GM20431 (cell line): ENCODE results near the gene SMKR1.
"Not testable (repeated sequence)": the region's sequence is repeated elsewhere in the genome, so short reads cannot be mapped to it uniquely, and the experiment has no call there.

Experiments used
- in situ Hi-C: fragments of 300-500 bp; cut with MseI, MboI; formaldehyde crosslinking; loops from one replicate; pipeline ENCODE4 v1.15.0; 2020; ENCODE audit warnings: low sequenced_read_pairs; ENCODE audit not compliant: unreplicated experiment

The SMKR1 gene

DNA sequence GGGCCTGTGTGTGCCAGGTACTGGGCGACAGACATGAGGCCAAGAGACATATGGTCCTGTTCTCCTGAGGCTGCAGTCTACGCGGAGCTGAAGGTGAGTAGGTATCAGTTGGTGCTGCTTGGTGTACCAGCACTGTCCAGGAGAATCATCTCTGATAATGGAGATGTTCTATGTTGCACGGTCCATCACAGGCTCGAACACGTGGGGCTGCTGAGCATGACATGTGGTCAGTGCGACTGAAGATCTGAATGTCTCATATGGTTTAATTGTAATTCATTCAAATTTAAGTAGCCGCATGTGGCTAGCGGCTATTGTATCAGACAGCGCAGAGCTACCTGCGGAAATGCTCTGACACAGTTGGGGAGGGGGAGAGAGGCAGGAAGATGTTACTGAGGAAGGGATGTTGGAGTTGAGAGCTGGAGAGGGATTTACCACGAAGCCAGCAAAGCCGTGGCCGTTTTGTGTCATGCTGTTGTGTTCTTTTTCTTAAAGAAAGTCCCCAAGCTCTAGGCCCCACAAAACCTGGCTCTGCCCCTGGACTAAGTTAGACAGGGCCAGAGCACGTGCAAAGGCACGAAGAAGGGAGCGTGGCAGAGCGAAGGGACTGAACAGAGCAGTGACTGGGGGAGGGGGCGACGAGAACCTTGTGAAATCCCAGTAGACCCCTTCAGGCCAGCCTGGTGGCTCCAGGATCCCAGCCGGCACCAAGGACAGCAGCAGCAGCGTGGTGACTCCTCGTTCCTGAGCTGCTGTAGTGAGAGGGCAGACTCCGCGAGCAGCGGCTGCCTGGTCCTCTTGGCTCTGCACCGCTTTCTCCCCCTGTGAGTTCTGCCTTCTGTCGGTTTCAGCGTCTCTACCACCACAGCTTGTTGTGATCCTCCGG is 20.0 kb downstream of the SMKR1 start:
- in situ Hi-C loops, result no loop called here

DNA sequence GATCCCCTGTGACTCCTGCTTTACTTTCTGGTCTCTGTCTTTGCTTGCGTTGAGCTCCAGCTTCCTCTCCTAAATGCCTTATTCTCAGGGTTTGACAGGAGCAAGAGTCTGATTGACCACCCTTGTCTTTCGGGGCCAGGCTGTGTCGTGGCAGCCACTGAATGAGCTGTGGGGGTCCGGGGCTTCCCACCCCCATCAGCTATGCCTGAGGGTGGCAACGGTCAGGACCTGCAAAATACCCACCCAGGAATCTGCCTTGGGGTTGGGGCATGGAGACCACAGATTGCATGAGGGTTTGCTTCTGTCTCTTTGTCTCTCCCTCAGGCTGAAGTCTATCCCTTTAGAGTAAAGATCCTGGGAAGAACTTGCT is 20.6 kb downstream of the SMKR1 start:
- in situ Hi-C loops, result no loop called here

DNA sequence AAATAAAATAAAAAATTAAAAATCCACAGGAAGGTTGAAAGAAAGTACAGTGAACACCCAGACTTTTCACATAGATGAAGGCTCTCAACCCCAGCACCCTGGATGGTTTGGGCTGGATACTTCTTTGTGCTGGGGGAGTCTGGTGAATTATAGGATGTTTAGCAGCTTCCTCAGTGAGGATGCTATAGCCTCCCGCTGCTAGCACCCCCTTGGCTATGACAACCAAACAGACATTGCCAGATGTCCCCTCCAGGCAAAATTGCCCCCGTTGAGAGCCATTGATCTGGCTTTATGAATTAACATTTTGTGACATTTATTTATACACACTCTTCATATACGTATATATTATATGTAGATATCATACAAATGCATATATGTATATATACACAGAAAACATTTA is 21.6 kb downstream of the SMKR1 start:
- in situ Hi-C loops, result no loop called here

DNA sequence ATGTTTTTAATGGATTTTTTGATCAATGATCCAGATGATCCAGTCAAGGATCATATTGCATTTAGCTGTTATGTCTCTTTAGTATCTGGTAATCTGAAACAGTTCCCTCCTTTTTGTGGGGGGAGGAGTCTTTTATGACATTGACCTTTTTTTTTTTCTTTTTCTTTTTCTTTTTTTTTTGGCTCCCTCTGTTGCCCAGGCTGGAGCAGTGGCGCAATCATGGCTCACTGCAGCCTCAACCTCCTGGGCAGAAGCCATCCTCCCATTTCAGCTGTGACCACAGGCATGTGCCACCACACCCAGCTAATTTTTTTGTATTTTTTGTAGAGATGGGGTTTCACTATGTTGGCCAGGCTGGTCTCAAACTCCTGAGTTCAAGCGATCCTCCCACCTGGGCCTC is 22.1 kb downstream of the SMKR1 start:
- in situ Hi-C loops, result not testable (repeated sequence)

DNA sequence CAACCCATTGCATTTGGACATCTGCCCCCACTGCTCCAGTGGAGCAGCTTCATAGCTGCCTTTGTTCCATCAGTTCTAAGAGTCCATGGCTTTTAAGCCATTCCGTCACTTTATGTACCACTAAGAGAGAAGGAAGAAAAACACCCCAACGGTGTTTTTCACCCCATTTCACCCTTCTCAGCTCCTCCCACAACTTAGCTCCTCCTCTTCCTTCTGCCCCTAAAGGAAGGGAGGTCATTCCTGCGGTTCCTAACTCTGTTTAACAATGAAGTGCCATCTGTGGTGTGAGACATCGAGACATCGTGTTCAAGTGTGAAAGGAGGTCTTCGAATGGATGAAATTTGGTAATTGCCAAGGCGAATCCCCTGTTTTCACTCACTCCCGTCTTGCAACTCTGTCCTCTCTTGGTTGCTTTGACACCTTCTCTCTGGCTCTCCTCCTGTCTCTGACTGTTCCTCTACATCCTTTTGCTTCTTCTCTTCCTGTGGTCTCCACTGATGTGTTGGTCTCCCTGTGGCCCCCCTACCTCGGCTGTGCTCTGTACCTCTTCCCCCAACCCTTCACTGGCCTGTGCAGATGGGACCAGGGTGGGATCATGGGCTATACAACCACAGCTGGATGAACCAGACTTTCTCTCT is 23.0 kb downstream of the SMKR1 start:
- in situ Hi-C loops, result no loop called here

DNA sequence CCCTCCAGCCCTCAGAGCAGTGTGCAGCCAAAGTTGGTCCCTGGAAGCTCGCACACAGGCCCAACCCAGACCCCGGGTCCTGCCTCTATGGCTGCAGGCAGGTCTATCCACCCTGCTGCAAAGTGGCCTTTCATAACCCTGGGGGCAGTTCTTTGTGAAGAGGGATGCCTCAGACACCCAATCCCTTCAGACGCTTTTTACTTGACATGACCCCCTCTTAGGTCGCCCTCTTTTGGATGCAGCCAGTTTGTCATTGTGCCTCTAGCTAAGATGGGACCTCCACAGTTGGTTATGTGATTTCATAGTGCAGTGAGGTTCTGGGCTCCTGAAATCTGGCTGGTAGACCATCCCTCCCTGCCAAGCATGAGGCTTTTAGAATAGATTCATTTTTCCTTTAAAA is 27.3 kb downstream of the SMKR1 start:
- in situ Hi-C loops, result no loop called here

DNA sequence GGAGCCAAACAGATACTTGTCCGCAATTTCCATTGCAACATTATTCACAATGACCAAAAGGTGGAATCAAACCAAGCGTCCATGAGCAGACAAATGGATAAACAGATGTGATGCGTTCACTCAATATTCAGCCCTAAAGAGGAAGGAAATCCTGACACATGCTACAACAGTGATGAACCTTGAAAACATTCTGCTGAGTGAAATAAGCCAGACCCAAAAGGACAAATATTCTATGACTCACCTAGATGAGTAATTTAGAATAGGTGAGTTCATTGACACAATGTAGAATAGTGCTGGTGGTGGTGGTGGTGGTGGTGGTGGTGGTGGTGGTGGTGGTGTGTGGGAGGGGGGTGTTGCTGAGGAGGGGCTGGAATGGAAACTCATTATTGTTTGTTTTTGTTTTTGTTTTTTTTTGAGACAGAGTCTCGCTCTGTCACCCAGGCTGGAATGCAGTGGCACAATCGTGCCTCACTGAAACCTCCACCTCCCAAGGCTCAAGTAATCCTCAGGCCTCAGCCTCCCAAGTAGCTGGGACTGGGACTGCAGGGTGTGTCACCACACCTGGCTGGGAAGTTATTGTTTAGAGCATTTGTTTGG is 28.6 kb downstream of the SMKR1 start:
- in situ Hi-C loops, result no loop called here

DNA sequence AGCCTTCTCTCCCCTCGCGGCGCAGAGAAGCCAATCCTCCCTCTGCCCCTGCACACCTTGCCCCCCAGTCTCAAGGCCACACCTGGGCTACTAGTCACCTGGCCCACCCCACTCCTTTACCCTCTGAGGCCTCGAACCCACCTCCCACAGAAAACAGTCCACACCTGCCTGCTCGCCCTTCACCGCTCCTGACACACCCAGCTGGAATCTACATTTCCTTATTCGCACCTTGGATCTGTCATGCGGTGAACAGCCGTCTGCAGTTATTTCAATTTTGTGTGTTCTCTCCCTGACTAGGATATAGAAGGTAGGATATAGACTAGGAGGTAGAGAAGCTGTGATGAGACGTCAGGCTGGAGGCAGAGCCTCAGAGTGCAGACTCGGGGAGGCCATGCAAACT is 29.4 kb downstream of the SMKR1 start:
- in situ Hi-C loops, result no loop called here

DNA sequence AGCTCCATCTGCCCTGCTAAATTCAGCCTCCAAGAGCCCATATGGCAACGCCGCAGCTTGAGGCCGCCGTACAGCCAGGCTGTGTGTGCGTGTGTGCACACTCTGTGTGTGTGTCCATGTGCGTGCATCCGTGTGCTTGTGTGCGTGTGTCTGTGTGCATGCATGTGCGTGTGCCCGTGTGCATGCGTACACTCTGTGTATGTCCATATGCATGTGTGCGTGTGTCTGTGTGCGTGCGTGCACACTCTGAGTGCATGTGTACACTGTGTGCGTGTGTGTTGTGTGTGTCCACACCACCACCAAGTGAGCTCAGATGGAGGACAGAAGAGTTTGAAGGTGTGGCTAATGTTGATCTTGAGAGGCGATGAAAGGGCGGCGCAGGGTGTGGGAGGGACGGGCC is 30.0 kb downstream of the SMKR1 start:
- in situ Hi-C loops, result no loop called here

DNA sequence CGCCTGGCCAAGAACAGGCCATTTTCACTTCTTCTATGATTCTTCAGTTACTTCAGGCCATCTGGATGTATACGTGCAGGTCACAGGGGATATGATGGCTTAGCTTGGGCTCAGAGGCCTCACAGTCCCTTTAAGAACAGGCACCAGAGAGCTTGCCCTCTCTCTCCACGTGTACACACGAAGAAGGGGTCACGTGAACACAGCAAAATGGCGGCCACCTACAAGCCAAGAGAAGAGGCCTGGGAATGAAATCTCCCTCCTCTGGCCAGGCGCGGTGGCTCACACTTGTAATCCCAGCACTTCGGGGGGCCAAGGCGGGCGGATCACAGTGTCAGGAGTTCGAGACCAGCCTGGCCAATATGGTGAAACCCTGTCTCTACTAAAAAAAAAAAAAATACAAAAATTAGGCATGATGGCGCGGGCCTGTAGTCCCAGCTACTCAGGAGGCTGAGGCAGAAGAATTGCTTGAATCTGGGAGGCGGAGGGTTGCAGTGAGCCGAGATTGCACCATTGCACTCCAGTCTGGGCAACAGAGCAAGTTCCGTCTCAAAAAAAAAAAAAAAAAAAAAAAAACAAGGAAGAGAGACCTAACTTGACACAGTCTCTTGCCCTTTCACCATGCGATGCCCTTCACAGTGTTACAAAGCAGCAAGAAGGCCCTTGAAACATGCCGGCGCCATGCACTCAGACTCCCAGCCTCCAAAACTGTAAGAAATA is 32.4 kb downstream of the SMKR1 start:
- in situ Hi-C loops, result not testable (repeated sequence)

DNA sequence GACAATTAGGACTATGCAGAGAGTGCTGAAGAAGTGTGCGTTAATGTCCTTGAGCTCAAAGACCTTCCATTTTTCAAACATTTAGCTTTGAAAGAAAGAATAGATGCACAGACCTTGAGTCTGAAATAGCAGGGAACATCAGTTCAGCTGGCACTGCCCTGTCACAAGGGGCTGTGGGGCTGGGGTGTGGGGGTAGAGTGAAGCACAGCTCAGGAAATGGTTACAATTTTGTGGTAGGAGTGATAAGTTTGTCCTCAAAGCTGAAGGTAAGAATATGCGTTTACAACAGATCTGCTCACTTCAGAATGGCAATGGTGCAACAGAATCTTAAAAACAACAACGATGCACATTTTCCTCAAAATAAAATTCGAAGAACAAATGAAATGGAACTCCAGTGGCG is 33.6 kb downstream of the SMKR1 start:
- in situ Hi-C loops, result no loop called here

DNA sequence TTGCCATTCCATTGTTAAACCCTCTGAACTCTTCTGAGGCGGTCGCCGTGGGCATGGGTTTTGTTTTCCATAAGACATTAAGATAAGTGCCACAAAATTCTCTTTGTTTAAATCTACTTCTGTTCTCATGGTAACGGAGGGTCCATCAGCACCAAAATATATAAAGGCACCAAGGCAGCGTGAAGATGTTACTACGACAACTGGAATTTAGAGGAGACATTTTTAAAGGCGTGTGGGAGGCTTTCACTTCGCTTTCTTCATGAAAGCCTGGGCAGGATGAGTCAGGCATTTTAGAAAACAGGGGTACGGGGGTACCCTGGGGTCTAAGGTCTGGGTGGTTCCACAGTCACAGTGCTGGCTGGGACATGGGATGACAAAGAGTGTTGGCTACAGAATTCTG is 34.0 kb downstream of the SMKR1 start:
- in situ Hi-C loops, result no loop called here

DNA sequence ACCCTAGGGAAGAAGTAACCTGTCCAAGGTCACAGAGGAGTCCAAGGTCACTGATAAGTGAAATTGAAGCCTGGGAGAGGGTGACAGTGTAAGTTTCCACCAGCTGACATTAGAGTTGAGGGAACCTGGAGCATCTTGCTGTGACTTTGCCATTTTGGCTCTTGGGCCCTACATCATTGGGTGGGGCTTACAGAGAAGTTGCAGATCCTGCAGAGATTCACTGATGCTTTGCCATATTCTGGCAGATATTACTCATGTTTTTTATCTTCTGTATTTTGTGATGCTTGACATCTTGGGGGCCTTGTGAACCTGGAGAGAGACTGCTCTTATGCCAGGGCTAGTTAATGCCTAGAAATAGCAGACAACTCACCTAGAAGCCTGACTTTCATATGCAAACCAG is 36.5 kb downstream of the SMKR1 start:
- in situ Hi-C loops, result no loop called here

DNA sequence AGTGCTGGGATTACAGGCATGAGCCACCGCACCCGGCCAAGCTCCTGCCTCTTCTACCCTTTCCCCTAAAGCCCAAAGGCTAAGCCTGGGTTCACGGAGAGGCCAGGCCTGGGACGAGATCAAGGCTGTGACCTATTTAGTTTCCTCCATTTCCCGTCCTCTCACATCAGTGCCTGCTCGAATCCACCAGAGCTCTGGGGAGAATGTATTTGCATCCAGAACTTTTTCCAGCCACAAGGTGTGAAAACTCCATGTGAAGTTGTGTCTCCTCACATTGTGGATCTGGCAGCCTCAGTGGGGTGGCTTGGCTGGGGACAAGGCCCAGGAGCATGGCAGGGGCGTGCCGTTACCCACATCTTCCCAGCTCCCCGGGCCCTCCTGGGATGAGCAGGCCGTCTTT is 38.0 kb downstream of the SMKR1 start:
- in situ Hi-C loops, result no loop called here

DNA sequence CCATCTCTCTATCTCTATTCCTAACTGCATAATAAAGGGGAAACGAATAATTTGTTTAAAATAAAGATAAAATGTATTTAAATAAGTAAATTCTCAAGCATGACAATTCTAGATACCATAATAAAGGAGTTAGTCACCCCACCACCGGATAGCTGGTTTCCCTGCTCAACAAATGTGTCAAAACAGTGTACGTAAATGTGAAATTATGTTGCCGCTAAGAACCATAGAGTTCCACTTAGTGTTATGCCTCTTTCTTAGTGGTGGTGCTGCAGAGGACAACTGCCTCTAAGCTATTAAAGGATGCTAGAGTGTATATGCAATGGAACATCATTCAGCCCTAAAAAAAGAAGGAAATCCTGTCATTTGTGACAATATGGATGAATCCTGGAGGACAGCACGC is 42.4 kb downstream of the SMKR1 start:
- in situ Hi-C loops, result no loop called here

DNA sequence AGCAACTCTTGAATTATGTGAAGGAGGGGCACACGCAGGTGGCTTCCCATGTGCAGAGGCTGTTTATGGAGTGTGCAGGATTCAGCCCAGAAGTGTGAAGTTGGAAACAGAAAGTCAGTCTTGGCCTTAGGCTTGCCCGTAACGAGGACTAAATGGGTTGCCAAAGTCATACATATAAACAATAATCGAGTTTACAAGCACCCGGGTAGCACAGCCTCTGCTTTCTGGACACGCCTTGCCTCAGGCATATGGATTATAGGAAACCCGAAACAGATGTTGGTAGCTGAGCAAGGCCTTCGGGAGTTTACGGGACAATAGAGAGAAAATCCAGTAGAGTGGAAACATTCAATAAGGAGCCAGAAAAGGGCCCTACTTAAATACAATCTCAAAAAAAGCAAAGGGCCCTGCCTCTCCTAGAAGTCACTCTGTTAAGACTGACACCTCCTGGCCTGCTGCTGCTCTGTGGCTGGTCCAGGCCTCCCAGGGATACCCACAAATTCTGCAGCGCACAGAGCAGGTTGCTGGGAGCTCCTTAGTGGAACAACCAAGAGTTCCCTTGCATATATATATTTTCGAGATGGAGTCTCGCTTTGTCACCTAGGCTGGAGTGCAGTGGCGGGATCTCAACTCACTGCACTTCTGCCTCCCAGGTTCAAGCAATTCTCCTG is 48.5 kb downstream of the SMKR1 start:
- in situ Hi-C loops, result no loop called here

DNA sequence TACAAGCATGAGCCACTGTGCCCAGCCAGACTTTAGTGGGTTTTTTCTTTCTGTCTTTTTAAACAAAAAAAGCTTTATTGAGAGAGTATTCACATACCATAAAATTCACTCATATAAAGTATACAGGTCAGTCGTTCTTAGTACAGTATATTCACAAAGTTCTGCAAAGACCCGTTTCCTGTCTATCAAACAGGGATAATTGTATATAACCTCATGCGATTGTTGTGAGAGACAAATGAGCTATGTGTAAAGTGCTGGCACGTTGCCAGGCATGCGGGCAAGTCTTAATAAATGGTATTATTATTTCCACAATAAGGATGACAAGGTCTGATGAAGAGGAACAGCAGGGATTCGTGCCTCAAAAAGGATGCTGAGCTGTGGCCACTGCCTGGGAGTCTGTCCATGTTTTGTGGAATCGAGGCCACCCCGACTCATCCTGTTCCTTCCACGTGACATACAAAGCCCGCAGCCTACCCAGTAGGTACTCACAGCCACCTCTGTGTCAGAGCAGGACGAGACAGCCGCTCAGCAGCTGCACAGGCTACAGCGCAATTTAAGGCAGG is 51.6 kb downstream of the SMKR1 start:
- in situ Hi-C loops, result no loop called here

DNA sequence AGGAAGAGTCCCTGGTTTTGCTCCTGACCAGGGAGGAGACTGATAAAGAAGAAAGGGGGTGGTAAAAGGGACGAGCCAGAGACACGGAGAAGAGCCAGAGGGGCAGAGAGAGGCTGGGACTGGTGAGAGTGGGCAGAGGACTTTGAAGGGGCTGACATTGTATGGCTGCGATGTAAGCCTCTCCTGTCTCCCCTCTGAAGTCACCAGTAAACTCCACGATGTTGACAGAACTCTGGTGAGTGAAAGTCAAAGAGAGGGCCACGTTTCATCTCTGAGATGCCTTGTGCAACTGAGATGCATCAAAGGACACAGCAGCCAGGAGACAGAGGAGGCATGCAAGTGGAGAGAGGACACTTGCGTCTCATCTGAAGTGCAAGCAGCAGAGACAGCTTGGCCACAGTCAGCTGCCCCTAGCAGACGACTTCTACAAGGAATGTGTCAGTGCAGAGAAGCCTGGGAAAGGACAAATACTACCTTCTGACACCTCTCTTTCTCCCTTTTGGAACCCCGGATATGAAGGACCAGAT is 54.3 kb downstream of the SMKR1 start:
- in situ Hi-C loops, result no loop called here

DNA sequence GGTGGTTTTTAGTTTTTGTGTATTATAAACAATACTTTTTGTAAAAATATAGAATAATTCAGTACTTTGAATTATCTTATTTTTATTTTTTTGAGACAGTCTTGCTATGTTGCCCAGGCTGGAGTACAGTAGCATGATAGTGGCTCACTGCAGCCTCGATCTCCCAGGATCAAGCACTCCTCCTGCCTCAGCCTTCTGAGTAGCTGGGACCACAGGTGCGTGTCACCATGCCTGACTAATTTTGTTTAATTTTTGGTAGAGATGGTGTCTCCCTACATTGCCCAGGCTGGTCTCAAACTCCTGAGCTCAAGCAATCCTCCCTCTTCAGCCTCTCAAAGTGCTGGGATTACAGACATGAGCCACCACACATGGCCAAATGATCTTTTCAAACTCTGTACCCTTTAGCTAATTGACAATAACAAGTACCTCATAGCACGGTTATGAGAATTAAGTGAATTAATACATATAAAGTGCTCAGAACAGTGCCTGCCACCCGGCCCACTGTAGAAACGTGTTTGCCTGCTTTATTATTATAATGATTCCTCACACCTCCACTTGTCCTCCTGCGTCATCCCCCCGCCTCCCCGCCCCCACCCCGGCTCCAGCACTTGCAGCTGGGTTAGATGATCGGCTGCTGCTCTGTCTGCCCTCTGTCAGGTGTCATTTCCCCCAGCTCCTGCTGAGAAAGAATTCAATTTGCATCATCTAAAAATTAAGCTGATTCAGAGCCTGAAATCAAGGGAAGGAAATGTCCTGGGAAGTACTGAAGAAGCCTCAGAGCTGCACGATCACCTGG is 55.6 kb downstream of the SMKR1 start:
- in situ Hi-C loops, result no loop called here
